DOHH2 (cell line): ENCODE data around the gene MICAL3.

Experiments
- CTCF ChIP-seq: fragments of 200-600 bp; sonication (generic); IDR thresholded peaks from one replicate; pipeline ENCODE4 v1.5.1; 2014; ENCODE audit warnings: antibody characterized with exemption, mild to moderate bottlenecking, low read depth, low read length; ENCODE audit not compliant: poor library complexity, severe bottlenecking
- EZH2phosphoT487 ChIP-seq: fragments of 200-600 bp; sonication (generic); IDR thresholded peaks from 2 replicates; pipeline ENCODE4 v1.6.1; 2017; ENCODE audit warnings: borderline replicate concordance, mild to moderate bottlenecking, antibody characterized with exemption, low read length, moderate library complexity, mixed read lengths

GRCh38 chr22:17970201-17970708 is 54.1 kb downstream of the MICAL3 start:
- TF ChIP-seq CTCF (no peak), EZH2phosphoT487 (no peak)
